GM18526 (cell line): ENCODE measurements around the gene CCT6B.

Experiments used
- POLR2A ChIP-seq: IDR thresholded peaks from 3 replicates; pipeline ENCODE4 v1.6.1; 2011; ENCODE audit not compliant: insufficient read length; ENCODE audit errors: extremely low read depth

Gene CCT6B

GRCh38 chr17:34902831-34903547, 58.3 kb downstream of the CCT6B start:
- TF ChIP-seq POLR2A, result no peak

- no peak for TF ChIP-seq POLR2A
Measured at GRCh38 chr17:34899643-34900291, 61.5 kb downstream of the CCT6B start.

GRCh38 chr17:34895383-34895782, 65.9 kb downstream of the CCT6B start:
- no peak for TF ChIP-seq POLR2A

- no peak for TF ChIP-seq POLR2A
Measured at GRCh38 chr17:34894964-34895363, 66.3 kb downstream of the CCT6B start.

GRCh38 chr17:34892461-34893249, 68.6 kb downstream of the CCT6B start:
- no peak for TF ChIP-seq POLR2A

GRCh38 chr17:34886831-34887230, 74.4 kb downstream of the CCT6B start:
- no peak for TF ChIP-seq POLR2A

- no peak for TF ChIP-seq POLR2A
Measured at GRCh38 chr17:34885076-34885475, 76.2 kb downstream of the CCT6B start.

GRCh38 chr17:34884597-34884996, 76.7 kb downstream of the CCT6B start:
- TF ChIP-seq POLR2A, result no peak

- no peak for TF ChIP-seq POLR2A
Measured at GRCh38 chr17:34883106-34884000, 77.9 kb downstream of the CCT6B start.

- TF ChIP-seq POLR2A, result no peak
Measured at GRCh38 chr17:34879146-34879545, 82.1 kb downstream of the CCT6B start.
